ENCODE data around the gene ARHGAP15.

DNA sequence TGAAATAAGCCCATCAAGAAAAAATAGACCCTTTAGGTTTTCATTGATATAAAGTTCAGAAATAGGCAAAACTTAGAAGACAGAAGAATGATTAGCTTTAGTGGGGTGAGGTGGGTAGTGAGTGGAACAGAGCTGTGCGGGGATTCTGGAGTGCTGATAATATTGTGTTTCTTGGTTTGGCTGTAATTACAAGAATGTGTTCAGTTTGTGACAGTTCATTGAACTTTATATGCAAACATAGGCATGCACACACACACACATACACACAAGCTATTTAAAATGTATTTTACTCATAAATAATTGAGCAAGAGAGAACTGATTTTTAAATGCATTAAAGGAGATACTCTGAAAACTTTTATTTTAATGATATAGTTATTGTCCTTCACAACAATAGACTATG lies 17.1 kb downstream of the ARHGAP15 start:
- TF ChIP-seq, protein P1, sequence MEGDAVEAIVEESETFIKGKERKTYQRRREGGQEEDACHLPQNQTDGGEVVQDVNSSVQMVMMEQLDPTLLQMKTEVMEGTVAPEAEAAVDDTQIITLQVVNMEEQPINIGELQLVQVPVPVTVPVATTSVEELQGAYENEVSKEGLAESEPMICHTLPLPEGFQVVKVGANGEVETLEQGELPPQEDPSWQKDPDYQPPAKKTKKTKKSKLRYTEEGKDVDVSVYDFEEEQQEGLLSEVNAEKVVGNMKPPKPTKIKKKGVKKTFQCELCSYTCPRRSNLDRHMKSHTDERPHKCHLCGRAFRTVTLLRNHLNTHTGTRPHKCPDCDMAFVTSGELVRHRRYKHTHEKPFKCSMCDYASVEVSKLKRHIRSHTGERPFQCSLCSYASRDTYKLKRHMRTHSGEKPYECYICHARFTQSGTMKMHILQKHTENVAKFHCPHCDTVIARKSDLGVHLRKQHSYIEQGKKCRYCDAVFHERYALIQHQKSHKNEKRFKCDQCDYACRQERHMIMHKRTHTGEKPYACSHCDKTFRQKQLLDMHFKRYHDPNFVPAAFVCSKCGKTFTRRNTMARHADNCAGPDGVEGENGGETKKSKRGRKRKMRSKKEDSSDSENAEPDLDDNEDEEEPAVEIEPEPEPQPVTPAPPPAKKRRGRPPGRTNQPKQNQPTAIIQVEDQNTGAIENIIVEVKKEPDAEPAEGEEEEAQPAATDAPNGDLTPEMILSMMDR (conservative IDR thresholded peaks at IDR 0.05; ENCODE audit: low read depth in 2 of 2): no peak
- TF ChIP-seq POLR2AphosphoS5 (IDR thresholded peaks at IDR 0.05; ENCODE audit: low read depth) (no peak), EZH2phosphoT487 (IDR thresholded peaks at IDR 0.05; ENCODE audit: unreplicated experiment) (no peak), STAT1 (IDR thresholded peaks at IDR 0.05; ENCODE audit: unreplicated experiment) (no peak), EZH2 (IDR thresholded peaks at IDR 0.05; ENCODE audit: low read depth, unreplicated experiment) (no peak), REST (IDR thresholded peaks at IDR 0.05; ENCODE audit: unreplicated experiment) (no peak), JUNB (IDR thresholded peaks at IDR 0.05; ENCODE audit: unreplicated experiment) (no peak), CREB1 (CRISPR knock-in tag; IDR thresholded peaks at IDR 0.05; ENCODE audit: low read depth) (no peak), NANOG (IDR thresholded peaks at IDR 0.05; ENCODE audit: borderline replicate concordance) (no peak), ZNF331 (CRISPR knock-in tag; IDR thresholded peaks at IDR 0.05; ENCODE audit: low read depth) (no peak)
- TF ChIP-seq, protein P2, sequence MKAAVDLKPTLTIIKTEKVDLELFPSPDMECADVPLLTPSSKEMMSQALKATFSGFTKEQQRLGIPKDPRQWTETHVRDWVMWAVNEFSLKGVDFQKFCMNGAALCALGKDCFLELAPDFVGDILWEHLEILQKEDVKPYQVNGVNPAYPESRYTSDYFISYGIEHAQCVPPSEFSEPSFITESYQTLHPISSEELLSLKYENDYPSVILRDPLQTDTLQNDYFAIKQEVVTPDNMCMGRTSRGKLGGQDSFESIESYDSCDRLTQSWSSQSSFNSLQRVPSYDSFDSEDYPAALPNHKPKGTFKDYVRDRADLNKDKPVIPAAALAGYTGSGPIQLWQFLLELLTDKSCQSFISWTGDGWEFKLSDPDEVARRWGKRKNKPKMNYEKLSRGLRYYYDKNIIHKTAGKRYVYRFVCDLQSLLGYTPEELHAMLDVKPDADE (IDR thresholded peaks at IDR 0.05): no peak

All from GM23338 (cell line).